Measurements from ENCODE around the gene LRP1B.
A peak's percentile ranks its signal among the peaks of the same experiment; 100 is the strongest.

LRP1B gene

GRCh38 chr2:141942006-141942789, 188.6 kb downstream of the LRP1B start:
- no peak for DNase-seq

- DNase-seq: no peak
Measured at GRCh38 chr2:141941210-141941714, 189.6 kb downstream of the LRP1B start.

GRCh38 chr2:141940709-141941108, 190.1 kb downstream of the LRP1B start:
- DNase-seq: no peak

- DNase-seq: no peak
Measured at GRCh38 chr2:141933226-141933625, 197.6 kb downstream of the LRP1B start.

- DNase-seq: no peak
Measured at GRCh38 chr2:141932261-141932660, 198.6 kb downstream of the LRP1B start.

GRCh38 chr2:141931797-141932196, 199.0 kb downstream of the LRP1B start:
- DNase-seq: no peak

GRCh38 chr2:141930803-141931202, 200.0 kb downstream of the LRP1B start:
- DNase-seq: no peak

GRCh38 chr2:141929331-141930252, 201.2 kb downstream of the LRP1B start:
- DNase-seq: no peak

- DNase-seq: no peak
Measured at GRCh38 chr2:141928476-141928875, 202.3 kb downstream of the LRP1B start.

GRCh38 chr2:141927536-141927935, 203.3 kb downstream of the LRP1B start:
- DNase-seq: no peak

GRCh38 chr2:141925511-141925910, 205.3 kb downstream of the LRP1B start:
- DNase-seq: no peak

GRCh38 chr2:141923657-141924056, 207.2 kb downstream of the LRP1B start:
- DNase-seq: no peak

GRCh38 chr2:141911485-141912066, 219.2 kb downstream of the LRP1B start:
- peak; percentile 34 for DNase-seq

- no peak for DNase-seq
Measured at GRCh38 chr2:141906678-141907077, 224.1 kb downstream of the LRP1B start.

- no peak for DNase-seq
Measured at GRCh38 chr2:141900826-141901225, 230.0 kb downstream of the LRP1B start.

GRCh38 chr2:141899740-141900139, 231.1 kb downstream of the LRP1B start:
- no peak for DNase-seq

GRCh38 chr2:141889788-141890187, 241.0 kb downstream of the LRP1B start:
- no peak for DNase-seq

GRCh38 chr2:141888987-141889555, 241.7 kb downstream of the LRP1B start:
- DNase-seq: no peak

GRCh38 chr2:141887363-141887762, 243.5 kb downstream of the LRP1B start:
- no peak for DNase-seq

- DNase-seq: no peak
Measured at GRCh38 chr2:141878016-141878415, 252.8 kb downstream of the LRP1B start.

- no peak for DNase-seq
Measured at GRCh38 chr2:141871913-141872634, 258.7 kb downstream of the LRP1B start.

- no peak for DNase-seq
Measured at GRCh38 chr2:141869572-141869971, 261.2 kb downstream of the LRP1B start.

Measured in NCI-H1092 (cell line).